D341Med (cell line): ENCODE measurements around the gene URI1.
A peak's percentile ranks its signal among the peaks of the same experiment; 100 is the strongest.

ENCODE experiments used
- DNase-seq: peaks from one replicate; pipeline ENCODE4 v3.0.0; 2012; ENCODE audit warnings: low spot score

The URI1 gene

GRCh38 chr19:30059741-30060457 lies 117.9 kb downstream of the URI1 start:
- peak; percentile 31 for DNase-seq

- peak; percentile 35 for DNase-seq
Measured at GRCh38 chr19:30060531-30061222, 118.6 kb downstream of the URI1 start.

- no peak for DNase-seq
Measured at GRCh38 chr19:30061223-30062064, 119.4 kb downstream of the URI1 start.

GRCh38 chr19:30062065-30062906 lies 120.2 kb downstream of the URI1 start:
- peak; percentile 30 for DNase-seq

GRCh38 chr19:30062907-30063649 lies 121.0 kb downstream of the URI1 start:
- peak; percentile 39 for DNase-seq

GRCh38 chr19:30063650-30064347 lies 121.8 kb downstream of the URI1 start:
- DNase-seq = no peak

- no peak for DNase-seq
Measured at GRCh38 chr19:30064348-30064699, 122.3 kb downstream of the URI1 start.

GRCh38 chr19:30064771-30065494 lies 122.9 kb downstream of the URI1 start:
- peak; percentile 33 for DNase-seq

GRCh38 chr19:30065680-30066606 lies 123.9 kb downstream of the URI1 start:
- no peak for DNase-seq
